ENCODE results near the gene KRT3.
A peak's percentile ranks its signal among the peaks of the same experiment; 100 is the strongest.

KRT3 gene

DNA sequence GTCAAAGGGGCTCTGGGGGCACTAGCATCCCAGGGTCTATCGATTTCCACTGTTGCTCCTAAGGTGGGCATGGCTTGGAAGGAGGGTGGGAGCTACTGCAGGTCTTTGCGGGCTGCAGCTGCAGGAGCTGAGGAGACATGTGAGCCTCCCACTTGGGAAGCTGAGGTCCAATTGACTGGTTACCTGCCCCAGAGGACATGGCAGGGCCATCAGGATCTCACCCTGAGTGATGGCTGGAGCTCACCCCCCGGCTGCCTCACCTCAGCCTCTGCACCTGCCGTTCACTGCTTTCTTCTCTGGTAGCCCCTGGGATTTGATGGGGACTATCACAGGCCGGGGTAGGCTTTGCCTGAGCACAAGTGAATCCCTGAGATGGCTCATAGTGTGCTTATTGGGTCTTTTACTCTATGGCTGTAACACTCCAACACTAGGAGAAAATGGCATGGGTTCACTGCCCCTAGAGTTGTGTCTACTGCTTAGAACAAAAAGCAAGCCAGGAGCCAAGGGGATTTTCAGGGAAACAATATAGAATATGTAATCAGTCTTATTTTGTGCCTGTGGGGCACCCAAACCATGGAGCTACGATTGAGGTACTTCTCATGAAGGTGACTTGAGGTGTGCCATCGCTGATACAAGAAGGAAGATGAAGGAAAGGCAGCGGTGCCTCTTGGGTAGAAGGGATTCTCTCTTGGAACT lies 21.2 kb upstream of the KRT3 start:
- no peaks in the 10 kb centered on the region for H3K27me3 ChIP-seq
- H3K4me1 ChIP-seq = peaks cover 0 to 10% (median 0%) of the 10 kb centered on the region in 10 experiments; a peak in 6 of 20 replicates
- no peak overlapping the region for H3K9ac ChIP-seq
- TF ChIP-seq Cebpa-rat (IDR thresholded peaks at IDR 0.05) = no peak
- no peak overlapping the region for H3K4me2 ChIP-seq
- no peaks in the 10 kb centered on the region for H3K36me3 ChIP-seq
- no peaks in the 10 kb centered on the region for H3K9me3 ChIP-seq (replicated peaks in 1 of 11)
- H4K20me1 ChIP-seq = no peaks in the 10 kb centered on the region; a peak in 2 of 22 replicates
- H3K27ac ChIP-seq = no peak overlapping the region
- H3K4me3 ChIP-seq = no peak overlapping the region

- Histone ChIP-seq H3K27me3 (no peaks in the 10 kb centered on the region), H3K27ac (no peak overlapping the region), H3K36me3 (no peaks in the 10 kb centered on the region), H3K9me3 (replicated peaks in 1 of 11) (no peaks in the 10 kb centered on the region), H4K20me1 (no peaks in the 10 kb centered on the region; a peak in 2 of 22 replicates), H3K9ac (no peak overlapping the region), H3K4me3 (no peak overlapping the region), H3K4me2 (no peak overlapping the region), H3K4me1 (peaks cover 0 to 10% (median 0%) of the 10 kb centered on the region in 10 experiments; a peak in 5 of 20 replicates)
- TF ChIP-seq Cebpa-rat (IDR thresholded peaks at IDR 0.05) = no peak
Observed at GRCh38 chr12:52815676-52816588, 20.0 kb upstream of the KRT3 start.

DNA sequence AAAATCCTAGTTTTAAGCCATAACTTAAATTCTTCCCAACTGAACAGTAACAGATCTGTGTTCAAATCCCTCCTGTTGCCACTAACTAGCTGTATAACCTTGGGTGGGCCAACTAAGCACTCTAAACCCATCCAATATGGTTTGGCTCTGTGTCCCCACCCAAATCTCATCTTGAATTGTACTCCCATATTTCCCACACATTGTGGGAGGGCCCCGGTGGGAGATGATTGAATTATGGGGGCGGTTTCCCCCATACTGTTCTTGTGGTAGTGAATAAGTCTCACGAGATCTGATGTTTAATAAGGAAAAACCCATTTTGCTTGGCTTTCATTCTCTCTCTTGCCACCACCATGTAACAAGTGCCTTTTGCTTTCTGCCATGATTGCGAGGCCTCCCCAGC lies 19.2 kb upstream of the KRT3 start:
- Histone ChIP-seq H3K27ac (no peak overlapping the region), H3K27me3 (no peaks in the 10 kb centered on the region), H3K4me3 (no peak overlapping the region), H3K36me3 (no peaks in the 10 kb centered on the region), H4K20me1 (no peaks in the 10 kb centered on the region; a peak in 2 of 22 replicates), H3K4me2 (no peak overlapping the region), H3K4me1 (peaks cover 0 to 10% (median 0%) of the 10 kb centered on the region in 10 experiments; a peak in 5 of 20 replicates), H3K9me3 (replicated peaks in 1 of 11) (no peaks in the 10 kb centered on the region), H3K9ac (no peak overlapping the region)
- no peak for TF ChIP-seq Cebpa-rat (IDR thresholded peaks at IDR 0.05)

- H3K4me1 ChIP-seq = peaks cover 0 to 10% (median 0%) of the 10 kb centered on the region in 10 experiments; a peak in 5 of 20 replicates
- no peak overlapping the region for H3K27ac ChIP-seq
- H3K36me3 ChIP-seq = no peaks in the 10 kb centered on the region
- no peak overlapping the region for H3K4me2 ChIP-seq
- TF ChIP-seq Cebpa-rat (IDR thresholded peaks at IDR 0.05) = no peak
- no peak overlapping the region for H3K4me3 ChIP-seq
- no peaks in the 10 kb centered on the region for H3K27me3 ChIP-seq
- no peaks in the 10 kb centered on the region for H3K9me3 ChIP-seq (replicated peaks in 1 of 11)
- H3K9ac ChIP-seq = no peak overlapping the region
- no peaks in the 10 kb centered on the region; a peak in 2 of 22 replicates for H4K20me1 ChIP-seq
Observed at GRCh38 chr12:52814710-52815155, 18.8 kb upstream of the KRT3 start.

DNA sequence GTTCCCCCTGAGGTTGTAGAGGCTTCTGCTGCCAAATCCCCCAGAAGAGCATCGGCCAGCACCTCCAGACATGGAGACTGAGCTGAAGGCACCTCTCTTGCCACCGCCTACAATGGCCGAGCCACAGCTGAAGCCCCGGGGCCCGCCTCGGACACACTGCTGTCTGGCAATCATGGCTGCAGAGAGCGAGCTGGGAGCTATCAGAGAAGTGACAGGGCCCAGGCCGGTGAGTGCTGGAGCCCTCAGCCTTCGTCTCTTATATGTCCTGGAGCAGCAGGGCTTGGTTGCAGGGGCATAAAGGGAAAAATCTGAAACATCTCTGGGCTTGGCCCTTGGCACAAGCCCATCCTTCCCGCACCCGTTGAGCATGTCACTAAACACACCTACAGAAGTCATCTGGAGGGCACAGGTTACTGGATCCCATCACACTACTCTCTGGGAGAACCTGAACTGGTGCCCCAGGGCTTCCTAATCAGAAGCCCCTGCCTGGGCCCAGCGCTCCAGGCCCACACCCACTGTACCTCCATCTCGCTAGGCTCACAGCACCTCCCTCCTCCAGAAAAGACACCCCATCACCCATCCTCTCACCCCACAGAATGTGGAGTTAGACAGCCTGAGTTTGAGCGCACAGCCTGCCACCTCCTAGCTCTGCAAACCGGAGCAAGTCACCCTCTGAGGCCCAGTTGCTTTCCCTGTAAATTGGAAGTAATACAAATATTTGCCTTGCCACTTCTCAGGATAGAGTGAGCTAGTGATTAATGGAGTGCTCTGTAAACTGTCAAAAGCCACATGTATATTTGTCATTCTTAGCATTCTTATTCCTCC lies 18.2 kb upstream of the KRT3 start, which contains the start of gene KRT4:
KRT4 (minus strand) TSS at position 232 of the 825 bp plus-strand sequence; CDS start at position 174, 58 bp downstream.
- Histone ChIP-seq H3K4me2 (peak within 1 kb of the TSS in 2 of 11 experiments; percentile 5 to 10; a peak in 1 of 22 replicates), H3K27ac (no peak within 1 kb of the TSS), H3K9ac (no peak within 1 kb of the TSS), H4K20me1 (no peaks in the 10 kb centered on the region; a peak in 2 of 22 replicates), H3K4me1 (peaks cover 0 to 10% (median 0%) of the 10 kb centered on the region in 10 experiments; a peak in 5 of 20 replicates), H3K27me3 (no peaks in the 10 kb centered on the region), H3K36me3 (no peaks in the 10 kb centered on the region), H3K4me3 (no peak within 1 kb of the TSS), H3K9me3 (replicated peaks in 1 of 11) (no peaks in the 10 kb centered on the region)
- TF ChIP-seq Cebpa-rat (IDR thresholded peaks at IDR 0.05) = no peak

DNA sequence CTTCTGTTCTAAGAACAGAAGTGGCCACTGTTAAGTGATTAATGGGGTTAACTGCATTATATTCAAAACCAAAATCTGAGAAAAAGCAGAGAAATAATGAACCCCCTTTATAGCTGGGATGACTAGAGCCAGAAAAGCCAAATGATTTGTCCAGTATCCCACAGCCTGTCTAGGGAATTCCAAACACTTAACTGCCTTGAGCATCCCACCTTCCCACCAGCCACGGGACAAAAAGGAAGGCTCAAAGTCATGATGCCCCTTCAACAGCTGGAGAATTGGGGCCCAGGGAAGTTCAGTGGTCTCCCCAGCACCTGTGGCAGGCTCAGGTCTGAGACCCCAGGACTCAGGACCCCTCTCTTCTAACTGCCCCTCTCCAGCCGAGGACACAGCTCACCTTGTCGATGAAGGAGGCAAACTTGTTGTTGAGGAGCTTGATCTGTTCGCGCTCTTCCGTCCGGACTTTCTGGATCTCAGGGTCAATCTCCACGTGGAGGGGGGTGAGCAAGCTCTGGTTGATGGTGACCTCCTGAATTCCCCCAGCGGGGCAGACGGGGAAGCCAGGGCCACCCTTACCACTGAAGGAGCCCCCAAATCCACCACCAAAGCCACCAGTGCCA lies 17.4 kb upstream of the KRT3 start:
- H3K4me3 ChIP-seq = no peak overlapping the region
- TF ChIP-seq Cebpa-rat (IDR thresholded peaks at IDR 0.05) = no peak
- no peaks in the 10 kb centered on the region for H3K9me3 ChIP-seq (replicated peaks in 1 of 11)
- H4K20me1 ChIP-seq = no peaks in the 10 kb centered on the region; a peak in 1 of 22 replicates
- H3K9ac ChIP-seq = no peak overlapping the region
- H3K27ac ChIP-seq = no peak overlapping the region
- H3K27me3 ChIP-seq = no peaks in the 10 kb centered on the region
- H3K36me3 ChIP-seq = no peaks in the 10 kb centered on the region
- peaks cover 0 to 10% (median 0%) of the 10 kb centered on the region in 10 experiments; a peak in 5 of 20 replicates for H3K4me1 ChIP-seq
- H3K4me2 ChIP-seq = peak overlapping the region in 2 of 11 experiments; percentile 5 to 10; a peak in 1 of 22 replicates

DNA sequence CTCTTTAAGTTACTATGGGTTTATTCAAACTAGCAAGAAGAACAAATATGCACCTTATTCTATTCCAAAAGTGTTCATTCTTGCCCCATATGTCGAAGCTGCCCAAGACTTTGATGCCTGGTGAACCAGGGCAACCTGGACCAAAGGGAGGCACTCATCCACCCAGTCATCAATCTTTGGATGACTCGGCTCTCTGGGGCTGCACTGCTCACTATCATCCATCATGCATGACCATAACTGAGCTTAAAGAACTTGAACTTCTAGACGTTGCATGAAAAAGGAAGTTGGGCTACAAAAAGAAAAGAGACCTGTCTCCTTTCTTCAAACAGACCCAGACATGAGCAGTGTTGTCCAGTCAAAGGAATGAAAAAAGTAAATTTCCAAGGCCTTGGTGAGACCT lies 16.8 kb upstream of the KRT3 start:
- Histone ChIP-seq H3K4me1 (peaks cover 0 to 10% (median 0%) of the 10 kb centered on the region in 10 experiments; a peak in 5 of 20 replicates), H3K4me3 (no peak overlapping the region), H3K9me3 (replicated peaks in 1 of 11) (no peaks in the 10 kb centered on the region), H3K36me3 (no peaks in the 10 kb centered on the region), H3K27me3 (no peaks in the 10 kb centered on the region), H3K27ac (no peak overlapping the region), H3K4me2 (peak overlapping the region in 2 of 11 experiments; percentile 5 to 10; a peak in 1 of 22 replicates), H3K9ac (no peak overlapping the region), H4K20me1 (no peaks in the 10 kb centered on the region; a peak in 1 of 22 replicates)
- TF ChIP-seq Cebpa-rat (IDR thresholded peaks at IDR 0.05) = no peak

GRCh38 chr12:52812073-52812400 lies 16.1 kb upstream of the KRT3 start:
- no peak for TF ChIP-seq Cebpa-rat (IDR thresholded peaks at IDR 0.05)
- no peaks in the 10 kb centered on the region for H3K27me3 ChIP-seq

More at GRCh38 chr12:52812073-52812400, 16.1 kb upstream of the KRT3 start:
- H4K20me1 ChIP-seq = no peaks in the 10 kb centered on the region; a peak in 1 of 22 replicates
- H3K4me3 ChIP-seq = no peak overlapping the region
- H3K9ac ChIP-seq = no peak overlapping the region
- no peak overlapping the region for H3K27ac ChIP-seq
- H3K9me3 ChIP-seq (replicated peaks in 1 of 11) = no peaks in the 10 kb centered on the region
- no peak overlapping the region for H3K4me2 ChIP-seq
- H3K36me3 ChIP-seq = no peaks in the 10 kb centered on the region
- H3K4me1 ChIP-seq = peaks cover 0 to 10% (median 0%) of the 10 kb centered on the region in 10 experiments; a peak in 5 of 20 replicates
